GM10847 (cell line): ENCODE results near the gene KCTD17.

Experiments
- POLR2A ChIP-seq: IDR thresholded peaks from 2 replicates; pipeline ENCODE4 v1.6.1; 2011; ENCODE audit not compliant: insufficient read length; ENCODE audit errors: extremely low read depth

KCTD17 gene

DNA sequence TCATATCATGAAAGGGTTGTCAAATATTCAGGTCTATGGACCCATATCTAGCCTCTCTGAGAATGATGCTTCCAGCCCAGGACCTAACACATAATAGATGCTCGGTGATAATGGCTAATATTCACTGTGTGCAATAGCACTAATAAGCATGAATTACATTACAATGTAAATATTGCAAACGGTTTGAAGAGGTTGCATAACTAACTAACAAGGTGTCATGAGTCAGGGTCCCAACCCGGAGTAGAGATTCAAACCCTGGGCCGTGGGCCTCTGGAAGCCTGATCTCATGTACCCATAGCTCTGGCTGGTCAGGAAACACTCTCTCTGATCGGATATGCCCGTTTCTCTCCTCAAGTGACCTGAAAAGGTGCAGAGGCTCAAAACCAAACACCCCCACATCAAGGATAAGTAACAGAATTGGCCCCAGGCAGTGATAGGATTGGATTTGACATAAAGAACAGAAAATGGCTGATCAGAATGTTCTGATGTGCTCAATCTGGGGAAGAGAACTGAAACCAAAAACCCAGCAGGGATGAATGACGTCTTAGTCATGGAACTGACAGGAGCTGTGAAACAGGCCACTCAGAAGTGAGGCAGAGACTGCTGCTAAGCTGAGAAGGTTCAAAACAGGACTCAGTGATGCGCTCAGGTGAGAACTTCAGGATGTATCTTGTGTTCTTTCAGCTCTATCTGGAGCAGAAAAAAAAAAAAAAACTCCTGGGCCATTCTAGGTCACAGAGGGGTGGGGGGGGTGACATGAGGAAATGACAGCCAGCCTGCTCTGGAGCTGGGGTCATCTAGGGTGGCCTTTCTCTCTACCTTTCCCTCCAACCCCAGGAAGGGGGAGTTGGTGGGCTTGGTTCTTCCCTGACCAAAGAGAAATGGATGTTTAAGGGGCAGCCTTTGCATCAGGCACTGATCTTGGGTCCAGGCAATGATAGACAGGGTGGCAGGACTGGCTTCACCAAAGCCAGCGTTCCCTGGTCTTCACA, 6.6 kb upstream of the KCTD17 start:
- no peak for TF ChIP-seq POLR2A

DNA sequence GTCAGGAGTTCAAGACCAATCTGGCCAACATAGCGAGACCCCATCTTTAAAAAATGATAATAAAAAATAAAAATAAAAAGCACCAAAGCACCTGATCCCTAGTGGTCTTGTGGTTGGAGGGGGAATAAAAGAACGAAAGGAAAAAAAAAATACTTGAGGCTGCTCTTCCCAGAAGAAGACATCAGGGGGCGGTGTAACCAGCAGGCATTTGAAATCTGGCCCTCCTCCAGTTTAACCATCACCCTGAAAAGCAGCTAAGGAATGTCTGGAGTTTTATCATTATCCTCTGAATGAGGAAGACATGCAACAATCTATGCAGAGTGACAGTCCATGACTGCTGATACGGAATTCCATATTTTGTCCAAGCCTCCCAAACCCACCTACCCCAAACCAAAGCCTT, 5.6 kb upstream of the KCTD17 start:
- no peak for TF ChIP-seq POLR2A

DNA sequence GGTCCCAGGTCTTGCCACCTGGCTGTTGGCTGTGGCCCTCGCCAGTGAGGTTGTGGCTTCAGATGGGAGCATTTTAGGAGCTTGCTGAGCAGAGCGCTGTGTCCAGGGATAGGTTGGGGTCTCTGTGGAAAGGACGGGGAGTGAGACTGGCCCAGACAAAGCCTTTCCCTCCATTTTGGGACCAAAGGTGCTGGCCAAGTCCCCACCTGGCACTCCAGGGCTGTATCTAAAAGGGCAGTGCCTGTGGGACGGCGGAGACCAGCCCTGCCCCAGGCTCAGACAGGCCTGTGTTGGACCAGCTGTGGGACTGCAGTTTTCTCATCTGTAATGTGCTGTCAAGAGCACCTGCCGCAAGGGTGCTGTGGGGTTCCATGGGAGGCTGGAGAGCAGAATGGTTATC, 5.0 kb upstream of the KCTD17 start:
- no peak for TF ChIP-seq POLR2A

DNA sequence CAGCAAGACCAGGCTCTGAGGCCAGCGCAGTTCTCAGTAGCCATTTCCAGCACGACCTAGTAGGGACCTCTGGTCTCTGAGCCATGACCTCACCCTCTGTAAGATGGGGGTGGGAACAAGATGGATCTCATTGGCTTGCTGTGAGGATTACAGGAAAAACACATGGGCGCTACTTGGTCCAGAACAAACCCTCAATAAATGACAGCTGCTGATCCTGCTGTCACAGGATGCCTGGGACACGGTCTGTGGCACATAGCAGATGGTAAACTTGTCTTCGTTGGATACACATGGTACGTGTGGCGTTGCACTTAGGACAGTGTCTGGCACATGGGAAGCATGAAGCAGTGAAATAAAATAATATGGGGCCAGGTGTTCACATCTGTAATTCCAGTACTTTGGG, 4.5 kb upstream of the KCTD17 start:
- no peak for TF ChIP-seq POLR2A

DNA sequence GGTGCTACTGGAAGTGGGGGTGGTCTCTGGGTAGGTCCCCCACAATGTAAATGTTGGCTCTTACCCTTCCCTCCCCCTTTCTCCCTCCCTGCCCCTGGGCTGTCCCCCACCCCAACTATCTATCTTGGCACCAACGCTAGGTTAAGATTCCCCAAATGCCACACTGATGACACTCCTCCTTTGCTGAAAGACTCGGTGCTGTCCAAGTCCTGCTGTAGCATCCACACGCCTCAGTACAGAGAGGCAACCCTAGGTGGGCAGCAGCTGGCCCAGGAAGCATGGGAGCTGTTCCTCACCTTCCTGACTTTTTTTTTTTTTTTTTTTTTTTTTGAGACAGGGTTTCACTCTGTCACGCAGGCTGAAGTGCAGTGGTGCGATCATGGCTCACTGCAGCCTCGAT, 3.4 kb upstream of the KCTD17 start:
- no peak for TF ChIP-seq POLR2A

DNA sequence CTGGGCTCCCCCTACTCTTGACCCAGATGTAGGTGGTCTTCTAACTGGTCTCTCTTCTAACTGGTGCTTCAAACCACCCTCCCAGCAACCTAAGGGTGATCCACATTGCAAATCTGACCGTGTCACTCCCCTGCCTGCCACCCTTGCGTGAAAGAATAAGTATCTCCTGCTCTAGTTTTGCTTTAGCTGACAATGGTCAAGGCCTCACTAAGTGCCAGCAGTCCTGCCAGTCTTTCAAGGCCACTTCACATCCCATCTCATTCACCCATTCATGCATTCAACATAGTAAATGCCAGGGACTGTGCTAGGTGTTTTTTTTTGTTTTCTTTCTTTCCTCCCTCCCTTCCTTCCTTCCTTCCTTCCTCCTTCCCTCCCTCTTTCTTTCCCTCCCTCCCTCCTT, 2.3 kb upstream of the KCTD17 start:
- TF ChIP-seq POLR2A: no peak

DNA sequence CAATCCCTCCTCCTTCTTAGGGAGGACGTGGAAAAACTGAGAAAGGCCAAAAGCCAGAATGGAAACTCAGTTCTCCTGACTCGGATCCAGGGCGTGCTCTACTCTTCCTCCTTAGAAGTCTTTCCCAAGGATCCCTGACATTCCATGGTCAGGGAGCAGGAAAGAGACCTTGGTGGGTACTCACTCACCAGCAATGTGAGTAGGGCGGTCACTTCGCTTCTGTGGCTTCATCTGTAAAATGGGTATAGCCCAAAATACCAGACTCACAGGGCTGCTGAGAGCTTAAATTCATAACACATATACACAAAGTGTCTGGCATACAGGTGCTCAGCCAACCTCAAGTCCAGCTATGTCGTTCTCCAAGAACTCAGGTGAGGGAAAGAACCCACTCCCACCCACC, 629 bp upstream of the KCTD17 start:
- no peak for TF ChIP-seq POLR2A

DNA sequence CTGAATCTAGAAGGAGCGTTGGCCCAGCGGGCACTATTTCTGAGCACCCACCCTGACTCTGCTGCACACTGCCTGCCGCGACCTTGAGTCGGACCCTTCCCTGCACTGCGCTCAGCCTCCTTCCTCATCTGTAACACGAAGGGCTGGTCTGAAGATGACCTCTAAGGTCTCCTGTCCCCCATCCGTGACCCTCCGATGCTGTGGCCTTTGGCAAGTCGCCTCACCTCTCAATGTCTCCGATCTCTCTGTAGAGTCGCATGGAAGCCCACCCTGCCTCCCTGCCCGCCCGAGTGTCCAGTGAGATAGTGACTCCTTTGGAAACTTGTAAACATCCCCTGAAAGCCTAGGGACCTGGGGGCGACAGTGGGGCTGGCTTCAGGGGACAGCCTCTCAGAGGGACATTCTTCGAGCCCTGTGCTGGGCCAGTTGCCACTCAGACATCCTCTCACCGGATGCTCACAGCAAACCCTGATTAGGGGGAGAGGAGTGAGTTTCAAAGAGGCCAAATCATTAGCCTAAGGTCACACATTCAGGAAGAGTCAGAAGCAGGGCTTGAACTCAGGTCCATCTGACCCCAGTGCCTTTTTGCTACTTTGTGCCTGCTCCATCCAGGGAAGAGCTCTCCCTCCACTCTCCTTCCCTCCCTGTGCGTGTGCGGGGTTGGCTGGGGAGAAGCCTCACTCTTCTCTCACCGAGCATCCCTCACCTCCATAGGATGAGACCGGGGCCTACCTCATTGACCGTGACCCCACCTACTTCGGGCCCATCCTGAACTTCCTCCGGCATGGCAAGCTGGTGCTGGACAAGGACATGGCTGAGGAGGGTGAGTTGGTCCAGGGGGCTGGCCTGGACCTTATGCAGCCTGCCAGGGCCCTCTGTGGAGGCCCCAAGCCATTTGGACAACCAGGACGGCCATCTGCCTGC, 1.1 kb downstream of the KCTD17 start:
- no peak for TF ChIP-seq POLR2A

DNA sequence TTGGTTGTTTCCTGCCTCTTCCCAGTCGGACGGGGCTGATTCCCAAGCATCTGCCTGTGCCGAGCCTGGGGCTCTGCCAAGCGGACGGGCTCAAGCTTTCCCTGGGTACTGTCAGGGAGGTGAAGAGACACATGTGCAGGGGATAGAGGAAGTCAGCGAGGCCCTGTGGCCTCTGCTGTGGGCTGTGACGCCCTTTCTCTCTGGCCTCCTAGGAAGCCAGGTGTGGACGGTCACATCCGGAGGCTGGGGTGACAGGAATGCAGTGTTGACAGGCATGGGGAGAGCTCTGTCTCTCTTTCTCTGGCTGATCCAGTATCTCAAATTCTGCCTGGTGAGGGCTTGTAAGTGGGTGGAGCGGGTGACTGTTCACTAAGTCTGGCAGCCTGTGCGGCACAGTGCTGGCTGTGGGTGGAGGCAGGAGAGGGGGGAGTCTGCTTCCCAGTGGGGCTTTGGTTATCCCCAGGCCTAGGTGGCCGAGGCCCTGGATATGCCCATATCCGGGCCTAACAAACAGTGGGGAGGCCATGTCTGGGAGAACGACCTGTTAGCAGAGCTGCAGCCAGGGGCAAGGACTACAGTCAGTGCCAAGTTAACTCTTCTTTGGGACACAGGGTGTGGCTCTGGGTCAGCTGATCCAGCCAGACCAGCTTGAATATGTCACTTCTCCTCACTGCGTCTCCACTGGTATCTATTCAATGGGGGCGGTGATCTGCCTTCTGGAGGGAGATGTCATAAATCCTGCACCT, 1.9 kb downstream of the KCTD17 start:
- TF ChIP-seq POLR2A: no peak

DNA sequence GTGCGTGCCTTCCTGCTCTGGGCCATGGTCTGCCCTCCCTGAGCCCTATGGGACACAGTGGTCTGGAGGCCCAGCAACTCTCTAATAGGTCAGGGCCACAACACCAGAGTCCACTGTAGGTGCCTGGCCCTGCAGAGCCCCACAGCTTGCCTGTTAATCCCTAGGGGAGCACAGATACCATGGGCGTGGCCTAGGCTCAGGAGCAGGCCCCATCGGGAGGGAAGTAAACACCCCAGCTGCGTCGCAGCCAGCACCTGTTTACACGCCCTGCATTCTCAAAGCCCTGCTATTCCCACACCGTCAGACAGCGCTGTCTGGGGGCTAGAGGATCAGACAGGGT, 2.5 kb downstream of the KCTD17 start:
- no peak for TF ChIP-seq POLR2A

DNA sequence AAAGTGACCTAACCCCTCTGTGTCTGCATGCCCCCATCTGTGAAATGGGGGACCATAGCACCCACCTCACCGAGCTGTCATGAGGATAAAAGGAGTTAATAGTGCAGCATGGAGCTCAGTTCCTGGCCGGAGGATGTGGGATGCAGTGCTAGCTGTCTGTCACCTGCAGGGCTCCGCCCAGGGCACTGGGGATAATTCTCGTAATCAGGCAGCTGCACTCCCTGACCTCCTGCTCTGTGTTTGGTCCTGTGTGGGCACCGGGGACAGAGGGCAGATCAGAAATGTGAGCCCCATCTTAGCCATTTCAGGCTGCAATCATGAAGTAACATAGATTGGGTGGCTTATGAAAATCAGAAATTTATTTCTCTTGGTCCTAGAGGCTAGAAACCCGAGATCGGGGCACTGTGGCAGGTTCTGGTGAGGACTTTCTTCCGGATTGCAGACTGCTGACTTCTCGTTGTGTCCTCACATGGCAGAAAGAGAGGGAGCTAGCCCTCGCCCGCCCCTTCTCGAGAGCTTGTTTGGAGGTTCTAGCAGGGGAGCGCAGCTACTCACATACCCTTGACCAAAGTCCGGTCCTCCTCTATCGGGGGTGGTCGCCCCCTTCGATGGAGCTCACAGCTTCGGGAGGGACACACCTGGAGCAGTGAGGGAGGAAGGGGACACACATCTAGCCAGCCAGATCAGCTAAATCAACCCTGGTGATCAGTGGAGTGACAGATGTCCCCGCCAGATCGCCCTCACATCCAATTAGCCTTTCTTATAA, 3.2 kb downstream of the KCTD17 start:
- TF ChIP-seq POLR2A: no peak

DNA sequence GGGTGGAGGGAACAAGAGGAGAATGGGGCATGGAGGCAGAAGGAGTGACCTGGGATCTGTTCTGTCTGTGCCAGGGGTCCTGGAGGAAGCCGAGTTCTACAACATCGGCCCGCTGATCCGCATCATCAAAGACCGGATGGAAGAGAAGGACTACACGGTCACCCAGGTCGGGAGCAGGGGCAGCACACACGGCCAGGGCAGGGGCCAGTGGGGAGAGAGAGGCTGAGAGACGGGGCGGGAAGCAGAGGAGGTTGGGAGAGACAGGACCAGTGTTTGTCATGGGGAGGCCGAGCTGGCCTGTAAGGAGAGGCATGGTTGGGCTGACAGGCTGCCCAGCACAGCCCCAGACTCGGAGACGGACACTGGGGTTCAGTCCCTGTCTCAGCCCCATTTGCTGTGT, 4.7 kb downstream of the KCTD17 start:
- no peak for TF ChIP-seq POLR2A

DNA sequence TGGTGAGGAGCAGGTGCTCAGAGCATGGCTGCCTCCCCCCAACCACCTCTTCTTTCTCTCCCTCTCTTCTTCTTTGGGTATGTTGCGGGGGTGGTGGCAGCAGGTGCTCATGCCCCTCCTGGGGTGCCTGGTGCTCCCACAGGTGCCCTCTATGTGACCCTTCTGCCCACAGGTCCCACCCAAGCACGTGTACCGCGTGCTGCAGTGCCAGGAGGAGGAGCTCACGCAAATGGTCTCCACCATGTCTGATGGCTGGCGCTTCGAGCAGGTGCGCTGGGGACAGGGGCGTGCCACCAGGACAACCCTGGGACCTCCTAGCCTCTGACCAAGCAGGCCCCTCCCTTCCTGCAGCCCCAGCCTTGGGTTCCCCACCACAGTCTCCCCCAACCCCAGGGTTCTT, 5.7 kb downstream of the KCTD17 start:
- TF ChIP-seq POLR2A: no peak

DNA sequence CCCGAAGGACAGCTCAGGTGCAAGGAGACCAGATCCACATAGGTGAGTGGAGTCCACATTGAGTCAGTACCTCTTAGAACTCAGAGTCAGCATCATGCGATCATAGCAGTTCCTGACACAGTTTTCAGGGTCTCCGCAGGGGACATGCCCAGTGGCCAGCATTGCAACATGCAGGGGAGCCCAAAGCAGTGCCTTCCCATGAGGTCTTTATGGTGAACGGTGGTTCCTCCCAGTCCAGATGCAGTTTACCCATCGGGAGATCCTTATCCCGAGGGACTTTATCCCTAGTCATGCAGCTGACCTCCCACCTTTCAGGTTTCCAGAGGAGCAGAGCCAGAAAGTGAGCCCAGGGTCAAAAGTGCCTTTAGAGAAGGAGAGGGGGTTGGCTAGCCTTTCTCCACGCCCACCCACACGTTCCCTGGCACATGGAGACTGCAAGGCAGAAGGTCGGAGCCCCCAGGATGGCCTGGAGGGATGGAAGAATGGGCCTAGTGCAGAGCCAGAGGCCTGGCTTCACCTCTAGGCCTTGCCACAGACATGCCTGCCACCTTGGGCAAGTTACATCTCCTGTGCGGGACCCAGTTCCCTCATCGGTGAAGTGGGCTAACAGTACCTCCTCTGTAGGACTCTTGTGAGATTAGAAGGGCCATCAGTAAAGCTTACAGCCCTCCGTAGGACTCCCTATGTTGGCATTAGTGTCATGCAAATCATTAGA, 6.4 kb downstream of the KCTD17 start:
- TF ChIP-seq POLR2A: no peak

DNA sequence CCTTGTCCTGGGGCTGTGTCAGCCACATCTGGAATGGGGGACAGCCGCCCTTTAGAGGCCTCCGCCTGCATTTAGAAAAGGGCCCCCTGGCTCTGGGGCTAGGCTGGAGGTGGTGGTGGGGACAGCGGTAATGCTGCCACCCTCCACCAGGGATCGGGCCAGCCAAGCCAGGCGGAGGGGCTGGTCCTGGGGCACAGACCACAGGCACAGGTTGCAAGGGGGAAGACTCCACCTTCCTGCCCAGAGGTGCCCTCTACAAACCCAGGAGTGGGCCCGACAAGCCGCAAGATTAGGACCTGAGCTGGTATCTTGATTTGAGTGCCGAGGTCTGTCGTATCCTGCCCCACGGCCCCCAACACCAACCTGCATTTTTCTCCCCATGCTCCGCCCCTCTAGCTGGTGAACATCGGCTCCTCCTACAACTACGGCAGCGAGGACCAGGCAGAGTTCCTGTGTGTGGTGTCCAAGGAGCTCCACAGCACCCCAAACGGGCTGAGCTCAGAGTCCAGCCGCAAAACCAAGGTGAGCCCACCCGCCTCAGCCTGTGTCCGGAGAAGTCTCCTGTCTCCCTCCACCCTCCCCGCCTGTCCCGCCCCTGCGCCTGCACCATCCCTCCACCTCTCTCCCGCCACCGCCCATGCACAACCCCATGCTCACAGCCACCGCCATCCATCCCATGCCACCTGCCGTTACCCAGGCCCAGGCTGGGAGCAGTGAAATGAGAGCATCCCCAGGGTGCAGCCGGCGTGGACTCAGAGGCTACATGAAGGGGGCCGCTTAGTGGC, 7.6 kb downstream of the KCTD17 start:
- TF ChIP-seq POLR2A: no peak
